Measurements from ENCODE around the gene GABBR2. TPM values are rescaled to one million over a fixed set of nuclear protein-coding genes. Genes with fewer than 3 reads are reported as not detected.

GABBR2 gene
- total and polyA plus RNA-seq, 2 of the 8 experiments (the other 6 are each of a cell fraction or from before 2014, with no cell fraction given), result 0.50 to 1.2 TPM

- no peak overlapping the region for H2AK5ac ChIP-seq (ENCODE audit: low read depth, low read length)
- FAIRE-seq (no peak), DNase-seq (ENCODE audit: low read depth in 1 of 2, low spot score in 2 of 2) (no peak)
- H2BK12ac ChIP-seq (ENCODE audit: low read depth, low read length), result no peak overlapping the region
- no peak overlapping the region for H3K9ac ChIP-seq (replicated peaks in 1 of 4; ENCODE audit: extremely low read depth in 1 of 4, low read depth in 3 of 4, low read length in 3 of 4)
- H3K27ac ChIP-seq (ENCODE audit: low read depth, low read length), result no peak overlapping the region
- H3K23ac ChIP-seq (ENCODE audit: insufficient read length), result no peak overlapping the region
- no peaks in the 10 kb centered on the region for H3K36me3 ChIP-seq (ENCODE audit: control insufficient read depth in 2 of 4, insufficient read depth in 4 of 4, low read length in 3 of 4)
- H4K91ac ChIP-seq (replicated peaks; ENCODE audit: insufficient read length, low read length), result no peak overlapping the region
- no peaks in the 10 kb centered on the region; the same call in 1 of the 2 replicates for H3K79me1 ChIP-seq (ENCODE audit: low read depth, low read length)
- no peaks in the 10 kb centered on the region for H3K9me3 ChIP-seq (ENCODE audit: insufficient read depth in 2 of 2, low read depth in 1 of 2, low read length in 1 of 2)
- H4K5ac ChIP-seq (ENCODE audit: insufficient read length, low read depth, low read length), result no peak overlapping the region
- H3K56ac ChIP-seq (replicated peaks; ENCODE audit: insufficient read length, low read depth, low read length), result no peak overlapping the region
- POLR2A ChIA-PET (ENCODE audit: partially characterized antibody), result no interaction called here
- H3K14ac ChIP-seq (ENCODE audit: insufficient read length), result no peak overlapping the region
- no peaks in the 10 kb centered on the region; the same call in 1 of the 2 replicates for H3K23me2 ChIP-seq (ENCODE audit: low read depth, low read length)
- H2AFZ ChIP-seq (ENCODE audit: low read length), result no peak overlapping the region
- H3K18ac ChIP-seq (ENCODE audit: extremely low read depth, low read length), result no peak overlapping the region
- no peak overlapping the region for H3K4me2 ChIP-seq (ENCODE audit: insufficient read depth in 1 of 2, low read depth in 2 of 2, low read length in 2 of 2)
- H3K4me1 ChIP-seq (replicated peaks in 1 of 4; ENCODE audit: control insufficient read depth in 3 of 4, insufficient read depth in 4 of 4, low read length in 3 of 4), result no peaks in the 10 kb centered on the region
- no peaks in the 10 kb centered on the region for H3K79me2 ChIP-seq (ENCODE audit: control insufficient read depth in 1 of 2, insufficient read depth in 2 of 2, low read length in 2 of 2)
- no peaks in the 10 kb centered on the region for H3K27me3 ChIP-seq (replicated peaks in 1 of 4; ENCODE audit: control insufficient read depth in 3 of 4, extremely low read depth in 1 of 4, insufficient read depth in 3 of 4, low read length in 3 of 4)
- no peak overlapping the region for H2BK5ac ChIP-seq (ENCODE audit: low read depth, low read length)
- peaks cover 0 to 1% of the 10 kb centered on the region in 2 experiments for H4K20me1 ChIP-seq (replicated peaks in 1 of 2; ENCODE audit: control insufficient read depth in 1 of 2, insufficient read depth in 2 of 2, low read length in 2 of 2)
- no peak overlapping the region for H2BK15ac ChIP-seq (ENCODE audit: low read length)
- H2BK20ac ChIP-seq (ENCODE audit: low read length), result peak overlapping the region; percentile 86; the same call in 1 of the 2 replicates
- no peak for TF ChIP-seq POLR2A (IDR thresholded peaks at IDR 0.05; ENCODE audit: control extremely low read depth in 1 of 2, low read depth in 2 of 2, low read length in 2 of 2)
- no peak for TF ChIP-seq BCL11A (IDR thresholded peaks at IDR 0.05; ENCODE audit: low read depth in 2 of 2, low read length in 2 of 2)
- no peak for TF ChIP-seq KDM5A (IDR thresholded peaks at IDR 0.05; ENCODE audit: low read length)
- TF ChIP-seq RNF2 (IDR thresholded peaks at IDR 0.05; ENCODE audit: borderline replicate concordance, low read depth, low read length, missing control alignments, poor library complexity, severe bottlenecking), result no peak
- TF ChIP-seq TAF1 (IDR thresholded peaks at IDR 0.05; ENCODE audit: low read depth, low read length), result no peak
- no peak overlapping the region for H2BK120ac ChIP-seq (replicated peaks; ENCODE audit: low read depth, low read length)
- H3K4ac ChIP-seq (replicated peaks; ENCODE audit: insufficient read length, low read depth, low read length), result no peak overlapping the region
- CTCF ChIA-PET (ENCODE audit: partially characterized antibody), result interaction anchor here (0.7 to 1.4 kb wide), 4 partner anchors 8 to 76 kb away, joined by 3 to 8 read pairs (median 4); no protein-coding TSS in a partner anchor
- H3K4me3 ChIP-seq (ENCODE audit: extremely low read depth in 1 of 4, insufficient read depth in 2 of 4, low read depth in 3 of 4, low read length in 4 of 4), result no peak overlapping the region
- WGBS, 2 experiments (ENCODE audit: extremely low coverage in 1 of 2, insufficient coverage in 1 of 2, insufficient read length in 1 of 2, insufficient replicate concordance in 2 of 2, low coverage in 1 of 2, low lambda C conversion rate in 2 of 2, missing lambda C conversion rate in 1 of 2), result 94% methylated on average over 6 of the region's 6 CpGs; no CpG with 5 or more reads in 1 of the 2 experiments
- no peak overlapping the region for H4K8ac ChIP-seq (ENCODE audit: extremely low read depth, insufficient read depth, low read length)
Measured at GRCh38 chr9:98323831-98324135, 385.0 kb downstream of the GABBR2 start.

Measured in H1 (cell line).